Mammary epithelial cell (primary cell): Measurements from ENCODE around the gene PLXNB3.

Experiments used
- EZH2 ChIP-seq: IDR thresholded peaks from 2 replicates; pipeline ENCODE4 v1.6.1; 2012; ENCODE audit warnings: low read length, inconsistent platforms, borderline replicate concordance
- TF ChIP-seq, protein P1 (sequence below), 2 donors: IDR thresholded peaks in 1 of 2; conservative IDR thresholded peaks in 1 of 2; 2 replicates each; pipeline ENCODE4 v1.5.1; 2011 to 2012; ENCODE audit warnings: inconsistent platforms in 2 of 2, low read length in 2 of 2, mild to moderate bottlenecking in 2 of 2, control low read depth in 1 of 2, low read depth in 1 of 2; ENCODE audit not compliant: insufficient read depth in 1 of 2; ENCODE audit errors: extremely low read depth in 1 of 2

DNA sequence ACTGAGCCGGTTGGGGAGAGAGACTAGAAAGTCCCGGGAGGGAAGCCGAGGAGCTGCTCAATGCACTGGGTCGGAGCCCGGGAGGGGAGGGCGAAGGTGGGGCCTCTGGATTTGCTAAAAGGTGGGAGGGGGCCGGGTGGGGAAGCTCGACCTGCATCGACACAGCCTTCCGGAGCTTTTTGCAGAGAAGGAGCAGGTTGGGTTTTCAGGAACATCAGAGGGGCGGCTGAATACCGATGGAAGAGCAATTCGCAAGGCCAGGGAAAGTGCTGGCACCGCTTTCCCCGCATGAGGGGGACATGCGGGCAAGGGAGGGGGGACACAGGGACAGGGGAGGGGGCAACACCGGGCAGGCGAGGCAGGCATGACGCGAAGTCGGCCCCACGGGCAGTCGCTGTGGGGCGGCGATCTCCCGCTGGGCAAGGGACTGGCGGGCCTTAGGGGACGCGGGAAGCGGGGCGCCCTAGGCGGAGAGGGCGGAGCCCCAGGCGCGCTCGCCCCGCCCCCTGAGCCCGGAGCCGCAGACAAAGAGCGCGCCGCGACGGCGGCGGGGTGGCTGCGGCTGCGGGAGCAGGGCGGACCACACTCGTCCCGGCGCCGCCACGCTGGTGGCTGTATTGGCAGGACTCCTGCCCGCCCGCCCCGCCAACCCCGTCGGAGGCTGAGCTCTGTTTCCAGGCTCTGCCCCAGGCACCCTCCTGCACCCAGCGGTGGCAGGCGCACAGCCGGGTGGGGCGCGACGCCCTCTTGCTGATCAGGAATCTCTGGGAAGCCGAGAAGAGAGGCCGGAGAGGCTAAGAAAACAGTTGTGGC lies 54.7 kb downstream of the PLXNB3 start:
- TF ChIP-seq, protein P1, sequence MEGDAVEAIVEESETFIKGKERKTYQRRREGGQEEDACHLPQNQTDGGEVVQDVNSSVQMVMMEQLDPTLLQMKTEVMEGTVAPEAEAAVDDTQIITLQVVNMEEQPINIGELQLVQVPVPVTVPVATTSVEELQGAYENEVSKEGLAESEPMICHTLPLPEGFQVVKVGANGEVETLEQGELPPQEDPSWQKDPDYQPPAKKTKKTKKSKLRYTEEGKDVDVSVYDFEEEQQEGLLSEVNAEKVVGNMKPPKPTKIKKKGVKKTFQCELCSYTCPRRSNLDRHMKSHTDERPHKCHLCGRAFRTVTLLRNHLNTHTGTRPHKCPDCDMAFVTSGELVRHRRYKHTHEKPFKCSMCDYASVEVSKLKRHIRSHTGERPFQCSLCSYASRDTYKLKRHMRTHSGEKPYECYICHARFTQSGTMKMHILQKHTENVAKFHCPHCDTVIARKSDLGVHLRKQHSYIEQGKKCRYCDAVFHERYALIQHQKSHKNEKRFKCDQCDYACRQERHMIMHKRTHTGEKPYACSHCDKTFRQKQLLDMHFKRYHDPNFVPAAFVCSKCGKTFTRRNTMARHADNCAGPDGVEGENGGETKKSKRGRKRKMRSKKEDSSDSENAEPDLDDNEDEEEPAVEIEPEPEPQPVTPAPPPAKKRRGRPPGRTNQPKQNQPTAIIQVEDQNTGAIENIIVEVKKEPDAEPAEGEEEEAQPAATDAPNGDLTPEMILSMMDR (conservative IDR thresholded peaks at IDR 0.05 in 1 of 2, IDR thresholded peaks at IDR 0.05 in 1 of 2; ENCODE audit: extremely low read depth in 1 of 2, insufficient read depth in 1 of 2, low read depth in 1 of 2, low read length in 2 of 2), result no peak
- TF ChIP-seq EZH2, result no peak
